GM23338 (cell line): ENCODE measurements around the gene SMURF2. TPM values are rescaled to one million over a fixed set of nuclear protein-coding genes. Genes with fewer than 3 reads are reported as not detected.

ENCODE experiments used
- ATAC-seq: fragments of 200-7000 bp; cut with Tn5 transposase; 3 replicates; pipeline ENCODE4 v1.9.1; 2020
- DNase-seq: peaks from one replicate; pipeline ENCODE4 v3.0.0-alpha.2; 2015; ENCODE audit warnings: low spot score
- H2AFZ ChIP-seq: fragments of 200-600 bp; sonication (generic); 2 replicates; pipeline ENCODE4 v1.8.0; 2016; ENCODE audit warnings: antibody characterized with exemption, mild to moderate bottlenecking, moderate library complexity
- H3F3A ChIP-seq: fragments of 200-600 bp; sonication (generic); replicated peaks from 2 replicates; pipeline ENCODE4 v1.8.0; 2017; ENCODE audit warnings: antibody characterized with exemption, mixed run types, low read depth
- H3K27ac ChIP-seq: fragments of 200-600 bp; sonication (generic); 2 replicates; pipeline ENCODE4 v1.6.1; 2016; ENCODE audit warnings: low read depth
- H3K27me3 ChIP-seq: fragments of 200-600 bp; sonication (generic); 2 replicates; pipeline ENCODE4 v1.8.0; 2016; ENCODE audit warnings: mild to moderate bottlenecking, mixed run types, moderate library complexity; ENCODE audit not compliant: insufficient read depth
- H3K36me3 ChIP-seq: fragments of 200-600 bp; sonication (generic); 2 replicates; pipeline ENCODE4 v1.8.0; 2016; ENCODE audit warnings: mild to moderate bottlenecking; ENCODE audit not compliant: insufficient read depth
- H3K4me1 ChIP-seq: fragments of 200-600 bp; sonication (generic); 2 replicates; pipeline ENCODE4 v1.8.0; 2016; ENCODE audit warnings: mild to moderate bottlenecking, moderate library complexity; ENCODE audit not compliant: insufficient read depth
- H3K4me2 ChIP-seq: fragments of 200-600 bp; sonication (generic); 2 replicates; pipeline ENCODE4 v1.7.1; 2017; ENCODE audit warnings: mixed run types
- H3K4me3 ChIP-seq: fragments of 200-600 bp; sonication (generic); 2 replicates; pipeline ENCODE4 v1.6.1; 2016; ENCODE audit warnings: mixed run types
- H3K79me2 ChIP-seq: fragments of 200-600 bp; sonication (generic); replicated peaks from 2 replicates; pipeline ENCODE4 v1.8.0; 2017; ENCODE audit warnings: mild to moderate bottlenecking; ENCODE audit not compliant: insufficient read depth
- H3K9me2 ChIP-seq: fragments of 200-600 bp; sonication (generic); 2 replicates; pipeline ENCODE4 v1.8.0; 2017; ENCODE audit not compliant: insufficient read depth
- H4K20me1 ChIP-seq: fragments of 200-600 bp; sonication (generic); replicated peaks from 2 replicates; pipeline ENCODE4 v1.8.0; 2017; ENCODE audit warnings: mild to moderate bottlenecking; ENCODE audit not compliant: insufficient read depth
- H3K27ac Mint-ChIP-seq: 2 replicates; pipeline ENCODE4 v1.8.0; 2020; ENCODE audit warnings: inconsistent platforms, mild to moderate bottlenecking, moderate library complexity, mixed read lengths
- H3K27me3 Mint-ChIP-seq: 3 replicates; pipeline ENCODE4 v1.8.0; 2022; ENCODE audit warnings: low read depth, mild to moderate bottlenecking, moderate library complexity, mixed read lengths, inconsistent platforms; ENCODE audit not compliant: insufficient read depth, poor library complexity
- H3K36me3 Mint-ChIP-seq: 3 replicates; pipeline ENCODE4 v1.8.0; 2021; ENCODE audit warnings: low read depth, mild to moderate bottlenecking, inconsistent platforms, moderate library complexity, mixed read lengths
- H3K4me1 Mint-ChIP-seq: 3 replicates; pipeline ENCODE4 v1.8.0; 2020; ENCODE audit warnings: mild to moderate bottlenecking, inconsistent platforms, mixed read lengths
- H3K4me3 Mint-ChIP-seq: 3 replicates; pipeline ENCODE4 v1.8.0; 2021; ENCODE audit warnings: moderate library complexity, mild to moderate bottlenecking, inconsistent platforms, mixed read lengths
- H3K9me3 Mint-ChIP-seq: 3 replicates; pipeline ENCODE4 v1.8.0; 2020; ENCODE audit warnings: moderate library complexity, mild to moderate bottlenecking, inconsistent platforms, mixed read lengths
- CREB1 ChIP-seq: fragments of 250-450 bp; sonication (Bioruptor Pico); IDR thresholded peaks from 2 replicates; pipeline ENCODE4 v1.5.0; 2020; ENCODE audit warnings: low read depth, mild to moderate bottlenecking, moderate library complexity
- CTCF ChIP-seq, 2 experiments: fragments of 200-600 bp in 1 of 2; sonication (generic) in 1 of 2; conservative IDR thresholded peaks; 2 replicates each; pipeline versions ENCODE4 v1.5.1 to v1.6.1; 2016 to 2017; ENCODE audit warnings: antibody characterized with exemption in 2 of 2, low read depth in 2 of 2, mild to moderate bottlenecking in 2 of 2, moderate library complexity in 1 of 2
- ETS1 ChIP-seq: IDR thresholded peaks from 2 replicates; pipeline ENCODE4 v1.6.1; 2016; ENCODE audit warnings: antibody characterized with exemption
- EZH2 ChIP-seq: fragments of 200-600 bp; sonication (generic); IDR thresholded peaks from one replicate; pipeline ENCODE4 v1.8.0; 2017; ENCODE audit warnings: antibody characterized with exemption, mild to moderate bottlenecking, low read depth; ENCODE audit not compliant: unreplicated experiment
- EZH2phosphoT487 ChIP-seq: fragments of 200-600 bp; sonication (generic); IDR thresholded peaks from one replicate; pipeline ENCODE4 v1.8.1; 2018; ENCODE audit warnings: antibody characterized with exemption; ENCODE audit not compliant: unreplicated experiment
- JUNB ChIP-seq: IDR thresholded peaks from one replicate; pipeline ENCODE4 v1.6.1; 2016; ENCODE audit warnings: antibody characterized with exemption; ENCODE audit not compliant: unreplicated experiment
- NANOG ChIP-seq: IDR thresholded peaks from 2 replicates; pipeline ENCODE4 v1.6.1; 2016; ENCODE audit warnings: antibody characterized with exemption, borderline replicate concordance
- POLR2AphosphoS5 ChIP-seq: IDR thresholded peaks from 2 replicates; pipeline ENCODE4 v1.6.1; 2016; ENCODE audit warnings: antibody characterized with exemption, low read depth
- STAT1 ChIP-seq: IDR thresholded peaks from one replicate; pipeline ENCODE4 v1.6.1; 2016; ENCODE audit warnings: antibody characterized with exemption; ENCODE audit not compliant: unreplicated experiment
- ZNF114 ChIP-seq: fragments of 250-450 bp; sonication (Bioruptor Pico); IDR thresholded peaks from 2 replicates; pipeline ENCODE4 v1.5.0; 2020; ENCODE audit warnings: mild to moderate bottlenecking, moderate library complexity
- ZNF331 ChIP-seq: fragments of 250-450 bp; sonication (Bioruptor Pico); IDR thresholded peaks from 2 replicates; pipeline ENCODE4 v1.5.0; 2020; ENCODE audit warnings: low read depth, mild to moderate bottlenecking, moderate library complexity
- polyA plus RNA-seq: library from polyadenylated mRNA; unstranded; fragments of >200 nt; fragmentation: Nextera tagmentation; extraction: Ambion mirVana; gene quantifications from 2 replicates; pipeline ENCODE4 v1.2.1, GENCODE V29; 2016
- total RNA-seq: library from RNA; depleted of rRNA; stranded (reverse); fragments of >200 nt; shearing (Covaris generic); gene quantifications from 2 replicates; pipeline ENCODE4 v1.2.3, GENCODE V29; 2014

SMURF2 gene
- total and polyA plus RNA-seq, 2 experiments from 2014 or later: 12.1 to 29.6 TPM

- H3K4me3 ChIP-seq: no peak overlapping the region
- H3K27me3 Mint-ChIP-seq: no peaks in the 10 kb centered on the region
- no peak overlapping the region for H2AFZ ChIP-seq
- no peaks in the 10 kb centered on the region for H3K9me2 ChIP-seq
- no peak overlapping the region for H3K4me3 Mint-ChIP-seq
- H3F3A ChIP-seq: no peaks in the 10 kb centered on the region
- H3K4me1 ChIP-seq: no peaks in the 10 kb centered on the region
- no peak overlapping the region for H3K4me2 ChIP-seq
- H3K79me2 ChIP-seq: no peaks in the 10 kb centered on the region
- no peak for TF ChIP-seq ZNF114
- TF ChIP-seq STAT1: no peak
- TF ChIP-seq CTCF (conservative IDR thresholded peaks at IDR 0.05; ENCODE audit: low read depth in 2 of 2): no peak
- TF ChIP-seq ZNF331 (CRISPR knock-in tag): no peak
- TF ChIP-seq JUNB: no peak
- TF ChIP-seq EZH2: no peak
- ATAC-seq (no peak), DNase-seq (no peak)
- H3K4me1 Mint-ChIP-seq: no peaks in the 10 kb centered on the region
- H3K36me3 Mint-ChIP-seq: peaks cover 92% of the 10 kb centered on the region
- no peaks in the 10 kb centered on the region for H3K9me3 Mint-ChIP-seq
- peaks cover 94% of the 10 kb centered on the region for H3K36me3 ChIP-seq
- no peak overlapping the region for H3K27ac ChIP-seq
- H3K27ac Mint-ChIP-seq: no peak overlapping the region
- peaks cover 19% of the 10 kb centered on the region for H4K20me1 ChIP-seq
- no peaks in the 10 kb centered on the region for H3K27me3 ChIP-seq
Measured at GRCh38 chr17:64527914-64528313, 134.2 kb downstream of the SMURF2 start.

- Histone ChIP-seq H3K4me1 (no peaks in the 10 kb centered on the region), H3K79me2 (peaks cover 37% of the 10 kb centered on the region), H3K4me3 (no peak overlapping the region), H4K20me1 (peaks cover 31% of the 10 kb centered on the region), H3K36me3 (peaks cover 66% of the 10 kb centered on the region), H3F3A (no peaks in the 10 kb centered on the region), H3K27ac (no peak overlapping the region), H3K9me2 (no peaks in the 10 kb centered on the region), H2AFZ (no peak overlapping the region), H3K4me2 (no peak overlapping the region), H3K27me3 (no peaks in the 10 kb centered on the region)
- ATAC-seq (no peak), DNase-seq (no peak)
- TF ChIP-seq JUNB (no peak), EZH2phosphoT487 (no peak), ETS1 (no peak), CTCF (conservative IDR thresholded peaks at IDR 0.05; ENCODE audit: low read depth in 2 of 2) (no peak), NANOG (no peak), POLR2AphosphoS5 (no peak), STAT1 (no peak), CREB1 (no peak), ZNF114 (no peak), EZH2 (no peak)
- H3K36me3 Mint-ChIP-seq: peaks cover 82% of the 10 kb centered on the region
- H3K27me3 Mint-ChIP-seq: peaks cover under 1% of the 10 kb centered on the region
- H3K9me3 Mint-ChIP-seq: no peaks in the 10 kb centered on the region
- H3K4me1 Mint-ChIP-seq: no peaks in the 10 kb centered on the region
- H3K4me3 Mint-ChIP-seq: no peak overlapping the region
- no peak overlapping the region for H3K27ac Mint-ChIP-seq
Measured at GRCh38 chr17:64520359-64520758, 141.7 kb downstream of the SMURF2 start.
